SK-N-SH treated with all-trans-retinoic acid at 6 μM for 48 hours (cell line): ENCODE data around the gene ZDHHC19.

ENCODE experiments used
- ATAC-seq: fragments of 200-7000 bp; cut with Tn5 transposase; 3 replicates; pipeline ENCODE4 v1.9.1; 2020; ENCODE audit warnings: mild to moderate bottlenecking, moderate library complexity
- ARNTL ChIP-seq: fragments of 450-650 bp; formaldehyde crosslinking; IDR thresholded peaks from 2 replicates; pipeline ENCODE4 v1.5.0; 2020; ENCODE audit warnings: low read depth, mild to moderate bottlenecking, moderate library complexity, borderline replicate concordance
- CREB5 ChIP-seq: fragments of 250-450 bp; sonication (Bioruptor Pico); IDR thresholded peaks from 2 replicates; pipeline ENCODE4 v1.5.1; 2020; ENCODE audit warnings: low read depth, mild to moderate bottlenecking, moderate library complexity
- CSDC2 ChIP-seq: fragments of 250-450 bp; sonication (Bioruptor Pico); IDR thresholded peaks from 2 replicates; pipeline ENCODE4 v1.5.0; 2020; ENCODE audit warnings: mild to moderate bottlenecking, moderate library complexity
- ESRRG ChIP-seq: fragments of 250-450 bp; sonication (Bioruptor Pico); IDR thresholded peaks from 2 replicates; pipeline ENCODE4 v1.6.1; 2021; ENCODE audit warnings: mild to moderate bottlenecking
- GLIS3 ChIP-seq: fragments of 250-450 bp; sonication (Bioruptor Pico); IDR thresholded peaks from 2 replicates; pipeline ENCODE4 v1.5.0; 2020; ENCODE audit warnings: mild to moderate bottlenecking, moderate library complexity
- ISL1 ChIP-seq: fragments of 250-450 bp; sonication (Bioruptor Pico); IDR thresholded peaks from 2 replicates; pipeline ENCODE4 v2.1.2; 2022; ENCODE audit warnings: mild to moderate bottlenecking, moderate library complexity
- OSR1 ChIP-seq: fragments of 250-450 bp; sonication (Bioruptor Pico); IDR thresholded peaks from 2 replicates; pipeline ENCODE4 v1.8.0; 2022; ENCODE audit warnings: moderate library complexity, mild to moderate bottlenecking, inconsistent platforms
- PATZ1 ChIP-seq: fragments of 250-450 bp; sonication (Bioruptor Pico); IDR thresholded peaks from 2 replicates; pipeline ENCODE4 v1.8.0; 2020; ENCODE audit warnings: mild to moderate bottlenecking, moderate library complexity, borderline replicate concordance
- PPARA ChIP-seq: fragments of 250-450 bp; sonication (Bioruptor Pico); IDR thresholded peaks from 2 replicates; pipeline ENCODE4 v1.5.0; 2020; ENCODE audit warnings: mild to moderate bottlenecking, borderline replicate concordance
- SNAI2 ChIP-seq: fragments of 250-450 bp; sonication (Bioruptor Pico); IDR thresholded peaks from 2 replicates; pipeline ENCODE4 v1.5.0; 2020; ENCODE audit warnings: mild to moderate bottlenecking, moderate library complexity
- TCF4 ChIP-seq: fragments of 250-450 bp; sonication (Bioruptor Pico); IDR thresholded peaks from 2 replicates; pipeline ENCODE4 v1.8.0; 2021; ENCODE audit warnings: mild to moderate bottlenecking, moderate library complexity, borderline replicate concordance
- TOX ChIP-seq: fragments of 250-450 bp; sonication (Bioruptor Pico); IDR thresholded peaks from 2 replicates; pipeline ENCODE4 v1.8.0; 2021; ENCODE audit warnings: mild to moderate bottlenecking, moderate library complexity, borderline replicate concordance
- TSHZ2 ChIP-seq: fragments of 250-450 bp; sonication (Bioruptor Pico); IDR thresholded peaks from 2 replicates; pipeline ENCODE4 v1.5.0; 2020; ENCODE audit warnings: mild to moderate bottlenecking, moderate library complexity
- ZFP3 ChIP-seq: fragments of 250-450 bp; sonication (Bioruptor Pico); IDR thresholded peaks from 2 replicates; pipeline ENCODE4 v1.5.0; 2020; ENCODE audit warnings: mild to moderate bottlenecking, moderate library complexity
- ZFP30 ChIP-seq: fragments of 450-650 bp; formaldehyde crosslinking; IDR thresholded peaks from 2 replicates; pipeline ENCODE4 v1.5.0; 2022; ENCODE audit warnings: mild to moderate bottlenecking, moderate library complexity
- ZNF565 ChIP-seq: fragments of 450-650 bp; formaldehyde crosslinking; conservative IDR thresholded peaks from 2 replicates; pipeline ENCODE4 v1.5.0; 2020; ENCODE audit warnings: low read depth, mild to moderate bottlenecking, moderate library complexity
- ZNF70 ChIP-seq: fragments of 450-650 bp; formaldehyde crosslinking; IDR thresholded peaks from 2 replicates; pipeline ENCODE4 v1.5.0; 2020; ENCODE audit warnings: mild to moderate bottlenecking, moderate library complexity
- ZNF8 ChIP-seq: fragments of 450-650 bp; formaldehyde crosslinking; IDR thresholded peaks from 2 replicates; pipeline ENCODE4 v1.5.0; 2020; ENCODE audit warnings: mild to moderate bottlenecking, moderate library complexity
- TF ChIP-seq, protein P1 (sequence below): fragments of 250-450 bp; sonication (Bioruptor Pico); IDR thresholded peaks from 2 replicates; pipeline ENCODE4 v1.8.0; 2021; ENCODE audit warnings: low read depth, mild to moderate bottlenecking, moderate library complexity, borderline replicate concordance

Gene ZDHHC19

GRCh38 chr3:196210673-196211556 lies at the start of gene ZDHHC19:
Gene ZDHHC19 (minus strand): TSS chr3:196211400. CDS start chr3:196211315, 85 bp downstream.
- no peak for TF ChIP-seq PPARA (CRISPR knock-in tag)
- TF ChIP-seq, protein P1, sequence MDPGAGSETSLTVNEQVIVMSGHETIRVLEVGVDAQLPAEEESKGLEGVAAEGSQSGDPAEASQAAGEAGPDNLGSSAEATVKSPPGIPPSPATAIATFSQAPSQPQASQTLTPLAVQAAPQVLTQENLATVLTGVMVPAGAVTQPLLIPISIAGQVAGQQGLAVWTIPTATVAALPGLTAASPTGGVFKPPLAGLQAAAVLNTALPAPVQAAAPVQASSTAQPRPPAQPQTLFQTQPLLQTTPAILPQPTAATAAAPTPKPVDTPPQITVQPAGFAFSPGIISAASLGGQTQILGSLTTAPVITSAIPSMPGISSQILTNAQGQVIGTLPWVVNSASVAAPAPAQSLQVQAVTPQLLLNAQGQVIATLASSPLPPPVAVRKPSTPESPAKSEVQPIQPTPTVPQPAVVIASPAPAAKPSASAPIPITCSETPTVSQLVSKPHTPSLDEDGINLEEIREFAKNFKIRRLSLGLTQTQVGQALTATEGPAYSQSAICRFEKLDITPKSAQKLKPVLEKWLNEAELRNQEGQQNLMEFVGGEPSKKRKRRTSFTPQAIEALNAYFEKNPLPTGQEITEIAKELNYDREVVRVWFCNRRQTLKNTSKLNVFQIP (CRISPR knock-in tag) = no peak
- TF ChIP-seq PATZ1 (CRISPR knock-in tag) = no peak
- no peak for TF ChIP-seq ARNTL (CRISPR knock-in tag)
- TF ChIP-seq ISL1 (CRISPR knock-in tag) = no peak
- no peak for TF ChIP-seq GLIS3
- no peak for ATAC-seq

DNA sequence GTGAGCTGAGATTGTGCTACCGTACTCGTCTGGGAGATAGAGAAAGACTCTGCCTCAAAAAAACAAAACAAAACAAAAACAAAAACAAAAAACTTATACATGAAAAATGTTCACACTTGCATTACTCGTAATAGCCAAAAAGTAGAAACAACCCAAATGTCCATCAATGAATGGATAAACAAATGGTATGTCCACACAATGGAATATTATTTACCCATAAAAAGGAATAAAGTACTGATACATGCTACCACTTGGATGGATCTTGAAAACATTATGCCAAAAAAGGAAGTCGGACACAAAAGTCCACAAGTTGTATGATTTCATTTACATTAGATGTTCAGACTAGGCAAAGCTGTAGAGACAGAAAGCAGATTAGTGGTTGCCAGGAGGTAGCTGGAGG lies 49.6 kb upstream of the ZDHHC19 start:
- TF ChIP-seq ZNF8 (CRISPR knock-in tag) = peak; percentile 78
- no peak for TF ChIP-seq OSR1 (CRISPR knock-in tag)
- ATAC-seq = no peak

DNA sequence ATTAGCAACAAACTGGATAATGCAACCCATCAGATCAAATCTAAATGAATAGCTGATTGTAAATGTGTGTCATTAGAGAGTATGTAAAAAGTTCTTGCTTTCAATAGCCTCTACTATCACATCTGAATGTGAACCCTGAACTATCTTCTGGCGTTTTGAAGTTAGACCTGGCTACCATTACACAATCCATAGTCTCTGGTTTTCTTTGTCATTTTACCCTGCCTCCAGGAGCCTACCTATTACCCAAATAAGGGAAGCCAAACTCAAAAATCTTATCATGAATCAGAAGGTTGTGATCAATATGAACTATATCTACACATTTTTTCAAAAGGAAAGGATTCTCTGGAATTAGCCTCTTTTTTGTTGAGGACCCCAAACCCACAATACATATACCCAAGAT lies 44.6 kb upstream of the ZDHHC19 start:
- TF ChIP-seq SNAI2 (CRISPR knock-in tag) (no peak), TSHZ2 (no peak), GLIS3 (no peak), TOX (no peak), ZNF8 (CRISPR knock-in tag) (no peak), OSR1 (CRISPR knock-in tag) (no peak), TCF4 (CRISPR knock-in tag) (no peak), ZNF565 (CRISPR knock-in tag) (no peak), CSDC2 (CRISPR knock-in tag) (no peak)
- ATAC-seq = no peak

DNA sequence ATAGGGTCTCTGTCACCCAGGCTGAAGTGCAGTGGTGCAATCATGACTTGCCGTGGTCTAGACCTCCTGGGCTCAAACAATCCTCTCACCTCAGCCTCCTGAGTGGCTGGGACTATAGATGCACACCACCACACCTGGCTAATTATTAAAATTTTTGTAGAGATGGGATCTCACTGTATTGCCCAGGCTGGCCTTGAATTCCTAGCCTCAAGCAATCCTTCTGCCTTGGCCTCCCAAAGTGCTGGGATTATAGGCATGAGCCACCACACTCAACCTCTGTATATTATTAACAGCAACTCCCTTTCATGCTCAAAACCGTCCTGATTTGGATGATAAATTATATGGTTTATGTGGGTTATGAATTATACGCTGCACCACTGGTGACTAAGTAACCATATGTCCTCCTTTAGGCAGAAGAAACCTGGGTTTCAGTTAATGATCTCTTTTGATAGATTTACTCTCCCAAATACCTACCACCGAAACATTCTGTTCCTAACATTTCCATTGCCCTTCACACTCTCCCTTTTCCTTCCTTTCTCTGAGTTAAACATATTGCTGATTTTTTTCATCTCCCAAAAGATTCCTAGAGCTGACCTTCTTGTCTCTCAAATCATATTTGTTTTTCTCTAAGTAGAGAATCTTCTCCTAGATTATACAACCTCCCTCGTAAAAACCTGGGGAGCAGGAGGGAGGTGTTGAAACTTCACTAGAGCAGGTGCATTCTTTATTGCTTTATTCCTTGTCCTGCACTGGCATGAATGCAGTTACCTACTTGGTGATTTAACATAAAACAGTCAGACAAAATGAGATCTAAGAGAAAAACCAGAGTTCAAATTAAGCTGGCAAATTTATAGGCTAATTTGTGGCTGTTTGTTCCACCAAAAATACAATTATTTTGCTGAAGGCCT lies 43.4 kb upstream of the ZDHHC19 start:
- TF ChIP-seq TCF4 (CRISPR knock-in tag) = no peak
- no peak for TF ChIP-seq GLIS3
- TF ChIP-seq ZFP30 = no peak
- TF ChIP-seq ZNF70 (CRISPR knock-in tag) = no peak
- no peak for TF ChIP-seq ZFP3 (CRISPR knock-in tag)
- no peak for TF ChIP-seq ZNF8 (CRISPR knock-in tag)
- no peak for ATAC-seq

DNA sequence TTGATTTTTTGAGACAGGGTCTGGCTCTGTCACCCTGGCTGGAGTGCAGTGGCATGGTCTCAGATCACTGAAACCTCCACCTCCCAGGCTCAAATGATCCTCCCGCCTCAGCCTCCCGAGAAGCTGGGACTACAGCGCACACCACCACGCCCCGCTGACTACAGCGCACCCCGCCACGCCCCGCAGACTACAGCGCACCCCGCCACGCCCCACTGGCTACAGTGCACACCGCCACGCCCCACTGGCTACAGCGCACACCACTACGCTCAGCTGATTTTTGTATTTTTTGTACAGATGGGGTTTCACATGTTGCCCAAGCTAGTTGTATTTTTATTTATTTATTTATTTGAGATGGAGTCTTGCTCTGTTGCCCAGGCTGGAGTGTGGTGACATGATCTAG lies 40.7 kb upstream of the ZDHHC19 start:
- TF ChIP-seq SNAI2 (CRISPR knock-in tag) = no peak
- no peak for TF ChIP-seq ZFP3 (CRISPR knock-in tag)
- TF ChIP-seq ZFP30 = no peak
- TF ChIP-seq ZNF565 (CRISPR knock-in tag) = no peak
- no peak for TF ChIP-seq ESRRG
- TF ChIP-seq PPARA (CRISPR knock-in tag) = no peak
- TF ChIP-seq CSDC2 (CRISPR knock-in tag) = no peak
- TF ChIP-seq CREB5 = no peak
- ATAC-seq = no peak
